Lung microvascular endothelial cell (primary cell): ENCODE results near the gene CA12. TPM values are rescaled to one million over a fixed set of nuclear protein-coding genes. Genes with fewer than 3 reads are reported as not detected.

Experiments
- DNase-seq, 2 donors: peaks; one replicate each; pipeline versions ENCODE4 v3.0.0 to v3.0.0-alpha.2; 2010; ENCODE audit warnings: low read depth in 2 of 2
- total RNA-seq: library from RNA; depleted of rRNA; stranded (reverse); fragments of >200 nt; gene quantifications from 2 replicates; pipeline ENCODE4 v1.2.1, GENCODE V29; 2014

The CA12 gene
- total RNA-seq, 1 donor from 2014 or later = 0.40 TPM

DNA sequence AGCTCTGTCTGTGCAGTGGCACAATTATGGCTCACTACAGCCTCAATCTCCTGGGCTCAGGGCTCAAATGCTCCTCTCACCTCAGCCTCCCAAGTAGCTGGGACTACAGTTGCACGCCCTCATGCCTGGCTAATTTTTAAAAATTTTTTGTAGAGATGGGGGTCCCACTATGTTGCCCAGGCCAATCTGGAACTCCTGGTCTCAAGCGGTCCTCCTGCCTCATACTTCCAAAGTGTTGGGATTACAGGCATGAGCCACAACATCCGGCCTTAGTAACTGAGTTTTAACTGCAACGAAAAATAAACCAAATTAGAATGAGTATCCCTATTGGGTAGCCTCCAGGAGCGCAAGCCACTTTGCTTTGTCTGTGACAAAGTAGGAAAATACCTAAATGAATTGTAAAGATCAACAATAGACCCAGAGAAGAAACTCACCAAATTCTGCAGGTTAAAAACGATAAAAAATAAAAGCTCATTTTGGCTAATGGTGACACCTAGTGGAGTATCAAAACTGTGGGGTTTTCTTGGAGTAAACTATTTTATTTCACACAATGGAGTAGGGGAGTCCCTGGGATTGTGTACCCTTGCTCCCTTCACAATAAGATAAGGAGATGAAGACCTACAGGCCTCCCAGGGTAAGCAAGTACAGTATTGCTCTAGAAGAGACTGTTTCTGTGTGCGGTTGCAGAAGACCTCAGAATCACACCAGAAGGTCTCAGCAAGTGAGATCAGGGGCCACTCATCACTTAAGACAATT, 21.0 kb upstream of the CA12 start:
- peak; percentile 53 to 67 for DNase-seq

DNA sequence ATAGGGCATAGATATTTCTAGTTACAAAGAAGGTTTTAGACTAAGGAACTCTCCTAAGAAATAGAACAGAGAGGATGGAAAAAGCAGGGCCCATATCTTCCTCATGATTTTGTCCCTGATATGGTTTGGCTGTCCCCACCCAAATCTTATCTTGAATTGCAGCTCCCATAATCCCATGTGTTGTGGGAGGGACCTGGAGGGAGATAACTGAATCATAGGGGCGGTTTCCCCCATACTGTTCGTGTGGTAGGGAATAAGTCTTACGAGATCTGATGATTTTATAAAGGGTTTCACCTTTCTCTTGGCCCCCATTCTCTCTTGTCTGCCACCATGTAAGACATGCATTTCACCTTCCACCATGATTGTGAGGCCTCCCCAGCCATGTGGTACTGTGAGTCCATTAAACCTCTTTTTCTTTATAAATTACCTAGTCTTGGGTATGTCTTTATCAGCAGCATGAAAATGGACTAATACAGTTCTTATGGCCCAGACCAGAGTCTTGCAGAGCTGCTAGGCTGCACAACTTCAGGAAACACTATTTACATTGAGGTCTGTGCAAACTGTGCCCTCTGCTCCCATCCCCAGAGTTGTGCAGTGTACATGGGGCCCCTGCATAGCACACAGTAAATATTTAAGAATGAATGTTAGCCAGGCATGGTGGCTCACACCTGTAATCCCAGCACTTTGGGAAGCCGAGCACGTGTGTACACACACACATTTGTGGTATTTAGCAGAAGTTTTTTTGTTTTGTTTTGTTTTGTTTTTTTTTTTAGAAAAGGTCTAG, 20.3 kb upstream of the CA12 start:
- no peak for DNase-seq

DNA sequence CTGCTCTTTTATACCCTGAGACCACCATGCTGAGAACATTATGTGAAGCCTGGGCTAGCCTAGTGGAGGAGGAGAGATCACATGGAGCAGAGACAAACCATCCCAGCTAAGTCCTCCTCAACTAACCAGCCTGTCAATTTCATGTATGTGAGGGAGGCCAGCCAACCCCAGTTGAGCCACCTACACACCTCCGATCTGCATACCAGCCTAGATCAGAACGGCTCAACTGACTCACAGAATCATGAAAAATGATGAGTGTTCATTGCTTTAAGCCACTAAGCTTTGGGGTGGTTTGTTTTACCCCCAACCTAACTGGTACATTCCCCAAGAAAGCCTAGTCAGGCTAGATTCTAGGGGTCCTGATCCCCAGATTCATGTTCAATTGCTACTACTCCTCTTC, 19.4 kb upstream of the CA12 start:
- no peak for DNase-seq

DNA sequence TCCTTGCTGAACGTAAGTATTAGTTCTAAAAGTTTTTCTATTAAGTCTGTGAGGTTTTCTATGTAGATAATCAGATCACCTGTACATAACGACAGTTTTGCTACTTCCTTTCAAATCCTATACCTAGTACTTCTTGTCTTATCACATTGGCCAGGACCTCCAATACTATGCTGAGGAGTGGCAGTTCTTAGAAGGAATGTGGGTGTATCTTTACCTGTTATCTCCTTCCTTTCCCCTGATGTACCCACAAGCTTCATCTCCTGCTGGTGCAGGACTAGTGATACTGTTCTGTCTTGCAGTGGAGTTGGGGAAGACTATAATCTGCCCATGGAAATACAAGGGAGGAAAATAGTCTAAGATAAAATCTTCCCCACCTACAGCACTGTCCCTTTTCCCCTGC, 16.8 kb upstream of the CA12 start:
- DNase-seq = no peak

DNA sequence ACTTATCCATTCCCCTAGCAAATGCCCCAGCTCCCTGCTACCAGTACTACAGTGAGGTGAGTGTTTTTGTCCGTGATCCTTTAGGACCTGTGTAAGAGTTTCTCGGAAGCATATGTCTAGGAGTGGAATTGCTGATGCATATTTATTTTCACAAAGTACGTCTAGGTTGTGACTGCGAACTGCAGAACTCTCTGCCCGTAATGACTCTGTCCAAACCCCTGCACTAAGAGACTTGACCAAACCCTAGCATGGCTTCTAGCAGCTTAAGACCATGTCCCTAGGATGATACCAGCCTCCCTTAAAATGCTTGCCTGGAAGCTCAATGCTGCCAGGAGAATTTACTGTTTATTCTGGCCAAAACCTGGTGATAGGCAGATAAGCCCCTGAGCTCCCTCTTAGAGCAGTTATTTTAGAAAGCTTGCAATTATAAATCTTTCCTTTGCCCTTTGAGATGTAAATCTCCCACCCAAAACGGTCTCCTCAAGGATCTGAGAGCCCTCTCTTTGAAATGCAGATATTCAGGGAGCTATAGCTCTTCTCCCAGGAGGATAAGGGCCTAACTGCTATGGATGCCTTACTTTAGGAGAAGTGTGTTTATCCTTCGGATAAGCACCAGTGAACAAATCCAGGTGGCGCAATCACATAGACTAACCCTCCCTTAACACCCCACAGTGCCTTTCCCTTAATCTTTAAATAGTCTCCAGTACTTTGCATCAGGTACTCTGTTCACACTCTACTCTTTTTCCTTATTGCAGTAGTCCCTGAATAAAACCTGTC, 14.7 kb upstream of the CA12 start:
- DNase-seq = no peak

DNA sequence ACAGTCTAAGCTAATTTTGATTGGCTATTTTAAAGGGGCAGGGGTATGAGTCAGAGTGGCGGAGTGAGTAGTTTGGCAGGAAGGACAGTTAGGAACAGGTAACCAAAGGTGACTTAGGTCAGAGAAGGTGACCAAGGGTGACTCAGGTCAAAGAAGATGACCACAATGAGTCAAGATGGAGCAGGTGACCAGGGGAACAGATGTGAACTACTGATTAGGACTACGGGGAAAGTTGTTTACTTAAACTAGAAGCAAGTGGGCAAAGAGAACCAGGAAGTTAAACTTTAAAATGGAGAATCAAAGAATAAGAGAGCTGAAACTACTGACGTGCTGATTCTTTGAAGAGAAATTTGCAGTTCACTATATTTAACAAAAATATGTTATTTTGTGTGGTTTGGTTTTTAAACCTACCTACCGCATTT, 14.1 kb upstream of the CA12 start:
- no peak for DNase-seq

DNA sequence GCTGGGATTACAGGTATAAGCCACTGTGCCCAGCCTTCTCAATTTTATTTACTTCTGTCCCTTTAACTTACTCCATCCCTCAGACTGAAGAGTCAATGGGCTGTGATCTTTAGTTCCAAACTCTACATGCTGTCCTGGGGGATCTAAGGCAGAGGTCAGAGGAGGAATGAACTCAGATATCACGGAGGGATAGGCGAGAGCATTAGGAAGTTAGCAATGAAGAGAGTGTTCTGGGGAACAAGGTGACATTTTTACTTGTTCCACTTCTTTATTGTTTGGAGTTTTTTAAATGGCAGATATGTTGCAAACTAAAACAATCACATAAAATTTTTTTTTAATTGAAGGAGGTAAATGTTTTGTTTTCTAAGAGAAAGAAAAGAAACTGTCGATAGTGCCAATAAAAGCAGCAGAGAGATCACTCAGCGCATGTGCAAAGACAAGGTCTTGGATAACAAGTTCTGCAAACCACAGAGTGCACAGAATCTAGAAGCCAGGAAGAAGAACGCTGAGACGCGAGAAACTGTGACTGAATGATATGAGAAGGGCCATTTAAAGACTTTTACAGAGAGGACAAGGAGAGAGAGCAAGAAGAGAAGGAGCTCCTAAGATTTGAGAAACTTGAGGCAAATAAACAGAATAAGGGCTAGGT, 10.8 kb upstream of the CA12 start:
- DNase-seq = no peak

DNA sequence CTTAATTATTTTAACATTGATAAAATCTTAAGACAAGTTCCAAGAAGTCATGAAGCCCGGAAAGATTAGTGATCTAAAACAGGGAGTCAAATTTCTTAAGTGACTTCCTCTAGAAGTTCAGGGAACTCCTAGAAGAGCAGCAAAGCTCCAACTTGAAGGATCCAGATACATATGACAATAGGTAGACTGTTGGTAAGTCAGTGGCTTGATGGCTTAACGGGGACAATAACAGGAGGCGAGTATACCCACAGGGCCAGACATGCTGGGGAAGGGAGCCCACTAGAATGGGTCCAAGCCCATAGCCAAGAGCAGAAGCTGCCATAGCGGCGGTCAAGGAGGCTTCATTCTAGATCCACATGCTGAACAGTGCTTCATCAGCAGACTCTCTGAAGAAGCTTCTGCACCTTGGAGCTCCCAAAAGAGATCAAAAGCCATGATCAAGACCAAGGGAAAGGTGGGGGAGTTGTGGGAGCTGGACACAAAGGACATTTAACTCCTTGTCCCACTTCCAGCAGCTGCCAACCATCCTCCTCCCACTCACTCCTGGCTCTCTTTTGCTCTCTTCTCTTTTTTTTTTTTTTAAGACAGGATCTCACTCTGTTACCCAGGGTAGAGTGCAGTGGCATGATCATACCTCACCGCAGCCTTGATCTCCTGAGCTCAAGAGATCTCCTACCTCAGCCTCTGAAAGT, 10.2 kb upstream of the CA12 start:
- DNase-seq = no peak

DNA sequence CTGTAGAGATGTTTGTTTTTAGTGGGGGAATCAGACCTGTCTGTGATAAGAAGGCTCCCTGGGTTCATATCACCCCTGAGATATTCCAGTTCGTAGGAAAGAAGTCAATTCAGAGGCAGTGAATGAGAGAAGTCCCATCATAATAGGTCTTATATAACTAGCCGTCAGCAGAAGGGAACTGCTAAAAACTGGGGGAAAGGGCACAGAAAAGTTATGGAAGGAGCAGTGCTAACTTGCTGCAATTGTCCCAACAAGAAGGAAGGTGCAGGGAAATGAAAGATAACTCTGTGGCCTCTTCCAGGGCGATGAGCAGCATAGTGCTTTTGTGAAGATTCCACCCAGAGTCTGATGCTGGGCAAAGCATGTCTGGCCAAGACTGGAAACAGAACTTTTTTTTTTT, 9.0 kb upstream of the CA12 start:
- DNase-seq = no peak

DNA sequence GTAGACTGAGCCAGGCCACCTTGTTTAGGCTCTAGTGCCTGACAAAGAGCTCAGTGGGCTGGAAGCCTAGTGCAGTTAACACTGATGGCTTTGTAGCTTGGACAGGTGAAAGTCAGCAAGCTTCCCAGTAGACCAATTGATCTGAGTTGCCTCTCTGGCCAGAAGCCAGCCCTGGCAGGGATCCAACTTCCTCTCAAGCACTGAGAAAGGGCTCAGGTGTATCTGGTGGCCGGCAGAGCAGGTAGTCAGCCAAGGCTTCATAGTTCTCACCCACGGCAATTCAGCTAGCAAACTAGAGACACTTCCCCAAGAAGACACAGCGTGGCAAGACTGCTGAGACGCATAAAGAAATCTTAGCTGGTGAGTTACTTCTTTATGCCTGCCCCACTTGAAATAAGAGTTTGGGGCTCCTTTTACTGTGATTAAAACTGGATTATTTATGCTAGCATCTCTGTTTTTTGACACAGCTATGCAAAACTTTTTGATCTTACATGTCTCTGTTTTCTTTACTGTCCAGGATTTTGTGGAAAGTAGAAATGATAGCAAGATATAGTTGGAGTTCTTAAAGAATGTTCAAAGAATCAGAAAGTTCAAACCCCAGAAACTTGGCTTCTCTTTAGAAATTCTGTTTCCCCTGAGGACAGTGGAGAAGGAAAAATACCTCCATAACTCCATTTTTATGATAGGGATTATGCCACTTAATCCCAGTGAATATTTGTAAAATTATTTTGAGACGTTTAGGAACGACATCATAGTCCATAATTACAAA, 8.4 kb upstream of the CA12 start:
- no peak for DNase-seq

DNA sequence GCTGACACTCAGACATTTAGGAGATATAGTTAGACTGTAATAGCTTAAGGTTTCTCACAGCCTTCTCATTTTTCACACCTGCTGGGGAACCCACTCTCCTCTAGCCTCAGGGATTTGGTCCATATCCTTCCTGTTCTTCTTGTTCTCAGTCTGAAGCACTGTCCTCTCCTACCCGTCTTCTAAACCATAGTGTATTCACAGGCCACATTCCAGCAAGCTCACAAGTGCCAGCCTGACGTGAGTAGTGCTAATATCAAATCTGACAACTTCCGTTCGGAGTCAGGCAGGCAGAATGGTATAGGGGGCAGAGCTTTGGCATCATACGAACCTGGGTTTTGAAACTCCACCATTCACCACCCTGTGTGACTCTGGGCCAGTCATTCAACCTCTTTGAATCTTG, 6.9 kb upstream of the CA12 start:
- DNase-seq = no peak

DNA sequence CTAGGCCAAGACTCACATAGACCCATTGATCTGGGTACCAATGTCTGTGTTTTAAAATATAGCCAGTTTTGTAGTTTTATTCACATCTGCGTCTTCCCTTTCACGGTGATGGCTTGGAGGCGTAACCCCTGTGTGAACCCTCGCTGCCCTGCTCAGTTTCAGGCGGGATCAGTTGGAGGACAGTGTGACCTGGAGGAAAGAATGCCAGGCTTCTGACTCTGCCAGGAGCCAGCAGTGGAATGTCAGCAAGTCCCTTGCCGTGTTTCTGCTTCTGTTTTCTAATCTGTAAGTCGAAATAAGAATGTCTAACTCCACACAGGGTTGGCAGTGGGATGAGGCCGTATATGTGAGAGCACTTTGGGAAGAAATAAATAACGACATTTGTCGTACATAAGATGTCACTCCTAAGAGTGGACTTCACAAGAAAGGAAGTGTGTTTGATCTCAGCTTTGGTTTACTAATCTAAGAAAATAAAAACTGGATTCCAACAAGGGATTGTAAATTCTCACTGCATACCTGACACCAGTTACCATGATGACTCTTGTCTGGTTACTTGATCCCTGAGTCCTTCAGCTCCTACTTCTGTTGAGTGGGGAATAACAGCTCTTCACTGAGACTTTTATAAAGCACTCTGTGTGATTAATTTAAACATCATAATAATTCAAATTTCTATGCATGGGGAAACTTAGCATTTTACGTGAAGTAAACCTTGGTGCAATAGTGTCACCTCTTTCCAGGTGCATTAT, 6.3 kb upstream of the CA12 start:
- DNase-seq = no peak

DNA sequence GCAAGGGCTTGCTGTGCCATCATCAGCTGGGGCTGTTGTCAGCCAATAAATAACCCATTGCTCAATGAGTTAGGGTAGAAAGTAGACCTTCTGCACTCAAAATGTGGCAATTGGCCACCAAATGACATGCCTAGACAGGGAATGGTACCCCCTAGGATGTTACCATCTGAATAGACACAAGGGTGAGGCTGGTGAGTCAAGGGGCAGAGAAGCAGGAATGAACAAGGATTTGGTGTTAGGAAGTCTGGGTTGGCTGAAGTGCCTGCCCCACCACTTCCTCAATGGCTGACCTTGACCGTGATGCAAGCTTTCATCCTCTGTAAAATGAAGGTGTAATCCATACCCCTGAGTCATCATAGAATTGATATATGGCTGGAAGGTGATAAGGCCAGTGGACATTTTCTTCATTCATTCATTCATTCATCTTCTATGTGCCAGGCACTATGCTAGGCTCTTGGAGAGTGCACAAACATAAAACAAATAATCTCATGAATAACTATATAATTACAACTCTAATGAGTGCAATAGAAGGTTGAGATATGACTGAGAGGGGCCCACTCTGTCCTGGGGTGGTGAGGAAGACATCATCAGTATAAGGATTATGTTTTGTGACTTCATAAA, 4.4 kb upstream of the CA12 start:
- no peak for DNase-seq

DNA sequence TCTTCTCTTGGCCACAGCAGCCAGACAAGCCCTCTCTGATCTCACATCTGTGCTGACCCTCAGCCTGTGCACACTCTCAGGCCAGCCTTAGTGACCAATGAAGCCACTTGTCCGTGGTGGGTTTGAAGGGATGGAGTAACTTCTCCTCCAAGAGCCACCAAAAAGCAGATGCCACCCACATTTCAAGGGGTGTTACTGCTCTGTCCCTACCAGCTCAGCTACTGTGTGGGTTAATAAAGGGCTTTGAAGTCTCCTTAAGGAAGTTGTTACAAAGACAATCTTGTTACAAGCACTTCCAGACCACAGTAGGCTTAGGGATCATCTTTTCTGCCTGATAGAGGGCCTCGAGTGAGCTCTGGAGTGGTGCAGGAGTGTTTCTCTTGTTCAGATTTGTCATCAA, 3.3 kb upstream of the CA12 start:
- DNase-seq = no peak

DNA sequence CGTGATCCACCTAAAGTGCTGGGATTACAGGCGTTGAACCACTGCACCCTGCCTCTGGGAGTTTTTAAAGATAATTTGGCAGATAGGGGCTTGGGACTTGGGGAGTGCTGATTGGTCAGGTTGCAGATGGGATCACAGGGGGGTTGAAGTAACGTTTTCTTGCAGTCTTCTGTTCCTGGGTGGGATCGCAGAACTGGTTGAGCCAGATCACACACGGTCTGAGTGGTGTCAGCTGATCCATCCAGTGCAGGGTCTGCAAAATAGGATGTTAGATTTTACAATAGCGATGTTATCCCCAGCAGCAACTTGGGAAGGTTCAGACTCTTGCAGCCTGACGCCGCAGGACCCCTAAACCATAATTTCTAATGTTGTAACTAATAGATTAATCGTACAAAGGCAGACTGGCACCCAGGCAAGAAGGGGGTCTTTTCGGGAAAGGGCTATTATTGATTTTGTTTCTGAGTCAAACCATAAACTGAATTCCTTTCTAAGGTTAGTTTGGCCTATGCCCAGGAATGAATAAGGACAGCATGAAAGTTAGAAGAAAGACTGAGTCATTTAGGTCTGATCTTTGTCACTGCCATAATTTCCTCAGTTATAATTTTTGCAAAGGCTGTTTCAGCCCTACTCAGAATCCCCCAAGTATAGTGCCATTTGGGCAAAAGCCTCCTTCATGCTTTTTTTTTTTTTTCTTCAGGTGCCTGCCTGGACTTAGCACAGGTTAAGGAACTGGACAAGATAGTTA, 1.5 kb upstream of the CA12 start:
- DNase-seq = no peak

DNA sequence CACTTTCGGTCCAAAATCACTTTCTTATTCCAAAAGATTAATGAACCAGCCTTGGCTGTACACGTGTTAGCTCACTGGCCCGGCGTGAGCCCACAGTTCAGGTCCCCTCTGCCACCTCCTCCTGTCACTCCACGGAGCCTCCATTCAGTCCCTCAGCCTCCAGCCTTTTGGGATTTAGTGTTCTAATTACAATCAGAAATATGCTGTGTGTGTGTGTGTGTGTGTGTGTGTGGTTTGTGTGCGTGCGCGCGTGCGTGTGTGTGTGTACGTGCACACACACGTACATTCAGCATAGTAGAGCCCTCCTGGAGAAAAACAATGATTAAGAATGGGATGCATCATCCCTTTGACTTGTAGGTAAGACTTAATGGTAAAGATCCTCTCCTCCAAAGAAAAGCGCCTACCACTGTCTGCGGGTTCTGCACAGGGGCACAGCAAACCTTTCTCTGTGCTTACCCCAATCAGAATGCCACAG, 801 bp downstream of the CA12 start:
- DNase-seq = no peak

DNA sequence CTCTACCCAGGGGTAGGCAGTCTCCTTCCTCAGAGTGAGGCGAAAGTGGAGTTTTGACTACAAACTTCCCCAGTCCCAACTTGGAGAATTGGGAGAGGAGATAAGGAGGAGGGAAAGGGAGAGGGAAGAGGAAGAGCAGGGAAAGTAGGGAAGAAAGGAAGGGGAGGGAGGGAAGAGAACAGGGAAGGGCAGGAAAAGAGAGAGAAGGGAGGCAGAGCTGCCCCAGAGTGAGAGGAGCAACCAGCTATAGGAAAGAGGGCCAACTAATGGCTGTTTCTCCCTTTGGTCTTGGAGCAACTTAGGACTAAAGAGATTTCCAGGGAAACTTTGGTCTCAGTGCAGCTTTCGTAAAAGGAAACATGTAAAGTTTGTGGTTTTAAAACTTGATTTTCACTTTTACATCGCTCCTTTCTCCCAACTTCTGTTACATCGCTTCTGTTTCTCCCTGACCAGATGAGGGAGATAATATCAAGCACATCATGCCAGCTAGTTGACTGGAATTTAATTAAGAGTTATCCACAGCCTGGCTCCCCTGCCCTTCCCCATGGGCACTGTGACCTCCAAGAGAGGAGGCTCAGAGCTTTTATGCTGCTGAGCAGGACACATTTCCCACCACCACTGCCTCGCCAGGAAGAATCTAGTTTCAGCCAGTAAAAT, 1.4 kb downstream of the CA12 start:
- no peak for DNase-seq
